Astrocyte (in vitro differentiated cells and primary cell): ENCODE data around the gene CAV1. TPM values are rescaled to one million over a fixed set of nuclear protein-coding genes. Genes with fewer than 3 reads are reported as not detected.

Source experiments
- DNase-seq: peaks from one replicate; pipeline ENCODE4 v3.0.0-alpha.2; 2010; ENCODE audit warnings: low read depth
- FAIRE-seq: peaks from 2 replicates; lab custom pipeline; 2011; peaks lifted over from hg19 to GRCh38; lab: Jason Lieb, UNC
- H2AFZ ChIP-seq: 2 replicates; pipeline ENCODE4 v1.6.0; 2012; ENCODE audit warnings: low read depth, low read length, inconsistent platforms
- H3K27ac ChIP-seq: 2 replicates; pipeline ENCODE4 v1.5.1; 2011; ENCODE audit warnings: low read depth, low read length, inconsistent platforms
- H3K27me3 ChIP-seq: 2 replicates; pipeline ENCODE4 v1.6.0; 2011; ENCODE audit warnings: low read length, inconsistent platforms; ENCODE audit not compliant: insufficient read depth
- H3K36me3 ChIP-seq: 2 replicates; pipeline ENCODE4 v1.5.1; 2011; ENCODE audit warnings: low read length, inconsistent platforms; ENCODE audit not compliant: insufficient read depth
- H3K4me1 ChIP-seq: 2 replicates; pipeline ENCODE4 v1.5.1; 2011; ENCODE audit warnings: low read length, inconsistent platforms; ENCODE audit not compliant: insufficient read depth
- H3K4me2 ChIP-seq: 2 replicates; pipeline ENCODE4 v1.6.0; 2012; ENCODE audit warnings: low read length, inconsistent platforms
- H3K4me3 ChIP-seq: 2 replicates; pipeline ENCODE4 v1.5.1; 2011; ENCODE audit warnings: low read depth, mild to moderate bottlenecking, low read length, inconsistent platforms; ENCODE audit not compliant: insufficient read depth
- H3K79me2 ChIP-seq: 2 replicates; pipeline ENCODE4 v1.6.0; 2012; ENCODE audit warnings: mild to moderate bottlenecking, low read length, inconsistent platforms; ENCODE audit not compliant: insufficient read depth
- H3K9ac ChIP-seq: 2 replicates; pipeline ENCODE4 v1.6.0; 2012; ENCODE audit warnings: mild to moderate bottlenecking, low read length, inconsistent platforms
- H3K9me3 ChIP-seq: 2 replicates; pipeline ENCODE4 v1.5.1; 2012; ENCODE audit warnings: low read depth, mild to moderate bottlenecking, low read length, inconsistent platforms; ENCODE audit not compliant: insufficient read depth
- H4K20me1 ChIP-seq: 2 replicates; pipeline ENCODE4 v1.6.0; 2012; ENCODE audit warnings: low read length, inconsistent platforms; ENCODE audit not compliant: insufficient read depth
- H3K27ac Mint-ChIP-seq: one replicate; pipeline ENCODE4 v1.8.0; 2021; ENCODE audit warnings: mild to moderate bottlenecking, mixed read lengths; ENCODE audit not compliant: unreplicated experiment
- H3K27me3 Mint-ChIP-seq: one replicate; pipeline ENCODE4 v1.8.0; 2021; ENCODE audit warnings: low read depth, mixed read lengths; ENCODE audit not compliant: unreplicated experiment
- H3K36me3 Mint-ChIP-seq: one replicate; pipeline ENCODE4 v1.8.0; 2021; ENCODE audit warnings: low read depth, mixed read lengths; ENCODE audit not compliant: unreplicated experiment
- H3K4me1 Mint-ChIP-seq: one replicate; pipeline ENCODE4 v1.8.0; 2021; ENCODE audit warnings: low read depth, mixed read lengths; ENCODE audit not compliant: unreplicated experiment
- H3K4me3 Mint-ChIP-seq: one replicate; pipeline ENCODE4 v1.8.0; 2021; ENCODE audit warnings: mild to moderate bottlenecking, moderate library complexity, mixed read lengths; ENCODE audit not compliant: unreplicated experiment
- H3K9me3 Mint-ChIP-seq: one replicate; pipeline ENCODE4 v1.8.0; 2021; ENCODE audit warnings: mild to moderate bottlenecking, mixed read lengths; ENCODE audit not compliant: unreplicated experiment
- EZH2 ChIP-seq: IDR thresholded peaks from 2 replicates; pipeline ENCODE4 v1.6.1; 2012; ENCODE audit warnings: mild to moderate bottlenecking, low read length, inconsistent platforms; ENCODE audit not compliant: insufficient read depth
- total RNA-seq: library from RNA; stranded (reverse); gene quantifications from 2 replicates; pipeline ENCODE4 v1.2.1, GENCODE V29; 2021
- TF ChIP-seq, protein P1 (sequence below): IDR thresholded peaks from 2 replicates; pipeline ENCODE4 v1.5.1; 2011; ENCODE audit warnings: low read depth, mild to moderate bottlenecking, inconsistent platforms, low read length, moderate library complexity; ENCODE audit not compliant: insufficient read depth

CAV1 gene
- total RNA-seq, 1 donor from 2014 or later = 472 TPM

DNA sequence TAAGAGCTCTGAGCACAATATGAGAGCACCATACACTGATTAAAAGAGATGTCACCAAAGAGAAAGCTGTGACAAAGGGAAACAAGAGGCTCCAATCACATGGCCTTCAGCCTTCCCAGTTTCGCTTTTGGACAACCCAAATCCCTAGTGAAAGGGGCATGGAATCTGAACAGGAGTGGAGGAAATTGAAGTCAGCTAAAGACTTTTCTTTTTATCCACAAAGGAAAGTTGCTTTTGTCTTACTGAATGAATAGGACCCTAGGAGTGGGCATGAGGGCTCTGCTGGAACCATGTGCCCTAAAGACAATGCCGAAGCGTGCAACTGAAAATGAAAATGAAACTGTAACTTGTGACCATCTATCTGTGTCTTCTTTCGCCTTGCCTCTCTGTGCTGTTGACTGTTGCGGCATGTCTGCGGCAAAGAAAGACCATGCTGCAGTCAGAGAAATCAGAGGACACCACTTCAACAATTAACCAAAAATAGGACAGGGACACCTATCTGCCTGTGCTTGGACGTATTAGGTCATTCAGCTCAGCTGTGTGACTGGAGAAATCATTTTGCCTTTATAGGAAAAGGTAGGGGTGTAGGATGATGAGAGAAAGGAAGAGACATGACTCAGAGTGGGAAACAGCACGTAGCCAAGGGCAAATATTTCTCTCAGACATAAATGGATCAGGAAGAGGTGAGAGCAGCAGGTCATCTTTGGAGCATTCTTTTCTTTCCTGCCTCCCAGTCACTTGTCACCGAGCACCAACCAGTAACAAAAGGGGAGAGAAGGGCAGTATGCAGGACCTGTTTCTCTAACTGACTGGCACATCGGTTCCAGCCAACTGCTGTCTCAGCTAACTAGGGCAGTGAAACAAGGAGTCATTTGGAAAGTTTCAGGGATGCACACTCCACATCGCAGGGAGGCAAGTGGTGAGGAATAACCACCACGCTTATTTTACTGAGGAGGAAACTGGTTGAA lies 13.0 kb upstream of the CAV1 start:
- Histone ChIP-seq H3K4me2 (peak overlapping the region; percentile 82), H3K9ac (peak overlapping the region; percentile 64), H3K9me3 (no peaks in the 10 kb centered on the region), H3K79me2 (no peaks in the 10 kb centered on the region), H3K27me3 (no peaks in the 10 kb centered on the region), H3K27ac (peak overlapping the region; percentile 83), H3K4me1 (peaks cover 26% of the 10 kb centered on the region), H4K20me1 (no peaks in the 10 kb centered on the region), H2AFZ (peak overlapping the region; percentile 28), H3K36me3 (peaks cover 10% of the 10 kb centered on the region), H3K4me3 (peak overlapping the region; percentile 55)
- Mint-ChIP-seq H3K4me1 (peaks cover 22% of the 10 kb centered on the region), H3K4me3 (no peak overlapping the region), H3K36me3 (peaks cover 7% of the 10 kb centered on the region), H3K27ac (peak overlapping the region; percentile 70), H3K9me3 (no peaks in the 10 kb centered on the region), H3K27me3 (no peaks in the 10 kb centered on the region)
- peak; percentile 65 for DNase-seq
- FAIRE-seq = no peak
- no peak for TF ChIP-seq EZH2
- TF ChIP-seq, protein P1, sequence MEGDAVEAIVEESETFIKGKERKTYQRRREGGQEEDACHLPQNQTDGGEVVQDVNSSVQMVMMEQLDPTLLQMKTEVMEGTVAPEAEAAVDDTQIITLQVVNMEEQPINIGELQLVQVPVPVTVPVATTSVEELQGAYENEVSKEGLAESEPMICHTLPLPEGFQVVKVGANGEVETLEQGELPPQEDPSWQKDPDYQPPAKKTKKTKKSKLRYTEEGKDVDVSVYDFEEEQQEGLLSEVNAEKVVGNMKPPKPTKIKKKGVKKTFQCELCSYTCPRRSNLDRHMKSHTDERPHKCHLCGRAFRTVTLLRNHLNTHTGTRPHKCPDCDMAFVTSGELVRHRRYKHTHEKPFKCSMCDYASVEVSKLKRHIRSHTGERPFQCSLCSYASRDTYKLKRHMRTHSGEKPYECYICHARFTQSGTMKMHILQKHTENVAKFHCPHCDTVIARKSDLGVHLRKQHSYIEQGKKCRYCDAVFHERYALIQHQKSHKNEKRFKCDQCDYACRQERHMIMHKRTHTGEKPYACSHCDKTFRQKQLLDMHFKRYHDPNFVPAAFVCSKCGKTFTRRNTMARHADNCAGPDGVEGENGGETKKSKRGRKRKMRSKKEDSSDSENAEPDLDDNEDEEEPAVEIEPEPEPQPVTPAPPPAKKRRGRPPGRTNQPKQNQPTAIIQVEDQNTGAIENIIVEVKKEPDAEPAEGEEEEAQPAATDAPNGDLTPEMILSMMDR = no peak

DNA sequence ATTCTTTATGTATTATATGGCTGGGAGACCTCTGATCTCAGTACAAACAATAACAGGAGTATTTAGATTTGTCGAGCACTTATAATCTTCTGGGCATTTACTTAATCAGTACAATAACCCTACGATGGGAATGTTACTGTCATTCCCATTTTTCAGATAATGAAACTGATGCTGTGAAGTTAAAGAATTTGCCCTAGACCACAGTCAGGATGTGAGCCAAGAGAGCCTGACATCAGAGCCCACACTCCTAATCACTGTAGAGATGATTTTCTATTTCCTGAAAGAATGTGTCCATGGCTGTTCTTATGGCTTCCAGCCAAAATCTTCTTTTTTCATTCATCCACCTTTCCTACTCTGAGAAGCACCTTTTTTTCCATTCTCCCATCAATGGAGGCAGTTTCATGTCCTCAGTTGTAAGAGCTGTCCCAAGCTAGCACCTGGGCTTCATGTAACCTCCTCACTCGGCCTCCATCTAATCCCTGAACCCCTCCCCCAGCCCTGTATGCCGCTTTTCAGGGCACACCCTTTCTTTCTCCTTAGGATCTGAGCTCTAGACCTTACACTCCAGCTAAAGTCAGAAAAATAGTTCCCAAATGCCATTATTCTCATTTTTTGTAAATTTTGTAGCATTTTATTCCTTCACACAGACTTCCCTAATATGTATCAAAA lies 12.2 kb upstream of the CAV1 start:
- Histone ChIP-seq H3K4me2 (peak overlapping the region; percentile 82), H3K4me3 (peak overlapping the region; percentile 55), H3K27ac (peak overlapping the region; percentile 83), H3K27me3 (no peaks in the 10 kb centered on the region), H3K9ac (peak overlapping the region; percentile 64), H3K79me2 (no peaks in the 10 kb centered on the region), H3K4me1 (peaks cover 26% of the 10 kb centered on the region), H2AFZ (no peak overlapping the region), H3K9me3 (no peaks in the 10 kb centered on the region), H4K20me1 (no peaks in the 10 kb centered on the region), H3K36me3 (peaks cover 5% of the 10 kb centered on the region)
- H3K4me1 Mint-ChIP-seq = peaks cover 24% of the 10 kb centered on the region
- H3K27me3 Mint-ChIP-seq = no peaks in the 10 kb centered on the region
- H3K36me3 Mint-ChIP-seq = peaks cover 7% of the 10 kb centered on the region
- DNase-seq (peak; percentile 81), FAIRE-seq (peak; percentile 73)
- H3K27ac Mint-ChIP-seq = peak overlapping the region; percentile 70
- H3K4me3 Mint-ChIP-seq = peak overlapping the region; percentile 55
- no peak for TF ChIP-seq EZH2
- TF ChIP-seq, protein P1 = no peak
- no peaks in the 10 kb centered on the region for H3K9me3 Mint-ChIP-seq
